ENCODE measurements around the gene UNC5B. TPM values are rescaled to one million over a fixed set of nuclear protein-coding genes. Genes with fewer than 3 reads are reported as not detected.

Gene UNC5B
- total RNA-seq, 1 experiment from 2014 or later, result 22.0 TPM

DNA sequence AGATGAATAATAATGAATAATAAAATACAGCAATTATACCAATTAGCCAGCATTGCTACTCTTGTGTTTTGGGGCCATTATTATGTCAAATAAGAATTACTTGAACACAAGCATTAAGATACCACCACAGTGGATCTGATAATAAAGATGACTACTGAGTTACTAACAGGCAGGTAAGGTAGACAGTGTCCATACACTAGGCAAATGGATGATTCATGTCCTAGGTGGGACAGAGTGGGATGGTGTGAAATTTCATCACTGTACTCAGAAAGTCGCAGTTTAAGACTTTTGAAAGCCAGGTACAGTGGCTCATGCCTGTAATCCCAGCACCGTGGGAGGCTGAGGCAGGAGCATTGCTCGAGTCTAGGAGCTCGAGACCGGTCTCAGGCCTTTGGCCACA is 8.7 kb upstream of the UNC5B start:
- peaks cover 0 to 6% of the 10 kb centered on the region in 2 experiments; a peak in 1 of 4 replicates for H3K9me3 ChIP-seq (ENCODE audit: control insufficient read depth in 1 of 2, insufficient read depth in 1 of 2, low read depth in 1 of 2, low read length in 2 of 2)
- H3K36me3 ChIP-seq (ENCODE audit: control insufficient read depth in 1 of 2, insufficient read depth in 2 of 2, low read length in 2 of 2), result no peaks in the 10 kb centered on the region
- DNase-seq (ENCODE audit: low read depth, low spot score) (no peak), ATAC-seq (no peak)
- ChIA-PET POLR2A (interaction anchor here (0.9 kb wide), 1 partner anchor 9 kb away, joined by 3 read pairs; the partner anchor contains the start of gene UNC5B), RAD21 (ENCODE audit: low non-redundant PET in 1 of 2, low total read pairs in 2 of 2, uncharacterized antibody in 2 of 2, unreplicated experiment in 2 of 2) (no interaction called here), CTCF (no interaction called here)
- H2AFZ ChIP-seq (ENCODE audit: low read depth, low read length, poor library complexity, severe bottlenecking), result no peak overlapping the region
- no peak overlapping the region for H3K4me3 ChIP-seq (replicated peaks in 1 of 2; ENCODE audit: low read depth in 1 of 2, low read length in 2 of 2)
- intact Hi-C loops (cut with micrococcal nuclease), result no loop called here
- no peaks in the 10 kb centered on the region for H3K27me3 ChIP-seq (ENCODE audit: insufficient read depth, low read length)
- H3K27ac ChIP-seq (ENCODE audit: low read depth, low read length), result no peak overlapping the region
- H3K9me2 ChIP-seq (ENCODE audit: insufficient read depth), result no peaks in the 10 kb centered on the region
- H3K4me1 ChIP-seq (ENCODE audit: control insufficient read depth in 1 of 2, insufficient read depth in 2 of 2, low read length in 2 of 2), result peaks cover 0 to 4% of the 10 kb centered on the region in 2 experiments; a peak in 2 of 4 replicates
- no peaks in the 10 kb centered on the region for H3K79me2 ChIP-seq (ENCODE audit: insufficient read depth, low read length)
- H3K9ac ChIP-seq (ENCODE audit: low read length), result no peak overlapping the region
- H3K4me2 ChIP-seq (ENCODE audit: low read length), result no peak overlapping the region
- no TSS peak for BruUV-seq (replicated peaks)
- TF ChIP-seq, protein P1, sequence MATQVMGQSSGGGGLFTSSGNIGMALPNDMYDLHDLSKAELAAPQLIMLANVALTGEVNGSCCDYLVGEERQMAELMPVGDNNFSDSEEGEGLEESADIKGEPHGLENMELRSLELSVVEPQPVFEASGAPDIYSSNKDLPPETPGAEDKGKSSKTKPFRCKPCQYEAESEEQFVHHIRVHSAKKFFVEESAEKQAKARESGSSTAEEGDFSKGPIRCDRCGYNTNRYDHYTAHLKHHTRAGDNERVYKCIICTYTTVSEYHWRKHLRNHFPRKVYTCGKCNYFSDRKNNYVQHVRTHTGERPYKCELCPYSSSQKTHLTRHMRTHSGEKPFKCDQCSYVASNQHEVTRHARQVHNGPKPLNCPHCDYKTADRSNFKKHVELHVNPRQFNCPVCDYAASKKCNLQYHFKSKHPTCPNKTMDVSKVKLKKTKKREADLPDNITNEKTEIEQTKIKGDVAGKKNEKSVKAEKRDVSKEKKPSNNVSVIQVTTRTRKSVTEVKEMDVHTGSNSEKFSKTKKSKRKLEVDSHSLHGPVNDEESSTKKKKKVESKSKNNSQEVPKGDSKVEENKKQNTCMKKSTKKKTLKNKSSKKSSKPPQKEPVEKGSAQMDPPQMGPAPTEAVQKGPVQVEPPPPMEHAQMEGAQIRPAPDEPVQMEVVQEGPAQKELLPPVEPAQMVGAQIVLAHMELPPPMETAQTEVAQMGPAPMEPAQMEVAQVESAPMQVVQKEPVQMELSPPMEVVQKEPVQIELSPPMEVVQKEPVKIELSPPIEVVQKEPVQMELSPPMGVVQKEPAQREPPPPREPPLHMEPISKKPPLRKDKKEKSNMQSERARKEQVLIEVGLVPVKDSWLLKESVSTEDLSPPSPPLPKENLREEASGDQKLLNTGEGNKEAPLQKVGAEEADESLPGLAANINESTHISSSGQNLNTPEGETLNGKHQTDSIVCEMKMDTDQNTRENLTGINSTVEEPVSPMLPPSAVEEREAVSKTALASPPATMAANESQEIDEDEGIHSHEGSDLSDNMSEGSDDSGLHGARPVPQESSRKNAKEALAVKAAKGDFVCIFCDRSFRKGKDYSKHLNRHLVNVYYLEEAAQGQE (IDR thresholded peaks at IDR 0.05; ENCODE audit: low read depth), result no peak
- TF ChIP-seq POLR2A (IDR thresholded peaks at IDR 0.05; ENCODE audit: borderline replicate concordance, extremely low read depth, insufficient read depth, insufficient read length), result no peak
- no peak for TF ChIP-seq FOSL1 (IDR thresholded peaks at IDR 0.05; ENCODE audit: low read depth)
- no peak for TF ChIP-seq RAD21 (IDR thresholded peaks at IDR 0.05; ENCODE audit: low read depth)
- TF ChIP-seq, protein P2, sequence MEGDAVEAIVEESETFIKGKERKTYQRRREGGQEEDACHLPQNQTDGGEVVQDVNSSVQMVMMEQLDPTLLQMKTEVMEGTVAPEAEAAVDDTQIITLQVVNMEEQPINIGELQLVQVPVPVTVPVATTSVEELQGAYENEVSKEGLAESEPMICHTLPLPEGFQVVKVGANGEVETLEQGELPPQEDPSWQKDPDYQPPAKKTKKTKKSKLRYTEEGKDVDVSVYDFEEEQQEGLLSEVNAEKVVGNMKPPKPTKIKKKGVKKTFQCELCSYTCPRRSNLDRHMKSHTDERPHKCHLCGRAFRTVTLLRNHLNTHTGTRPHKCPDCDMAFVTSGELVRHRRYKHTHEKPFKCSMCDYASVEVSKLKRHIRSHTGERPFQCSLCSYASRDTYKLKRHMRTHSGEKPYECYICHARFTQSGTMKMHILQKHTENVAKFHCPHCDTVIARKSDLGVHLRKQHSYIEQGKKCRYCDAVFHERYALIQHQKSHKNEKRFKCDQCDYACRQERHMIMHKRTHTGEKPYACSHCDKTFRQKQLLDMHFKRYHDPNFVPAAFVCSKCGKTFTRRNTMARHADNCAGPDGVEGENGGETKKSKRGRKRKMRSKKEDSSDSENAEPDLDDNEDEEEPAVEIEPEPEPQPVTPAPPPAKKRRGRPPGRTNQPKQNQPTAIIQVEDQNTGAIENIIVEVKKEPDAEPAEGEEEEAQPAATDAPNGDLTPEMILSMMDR (IDR thresholded peaks at IDR 0.05 in 2 of 3, conservative IDR thresholded peaks at IDR 0.05 in 1 of 3; ENCODE audit: borderline replicate concordance in 1 of 3, insufficient read depth in 1 of 3, low read depth in 2 of 3, low read length in 2 of 3), result no peak
- TF ChIP-seq EZH2 (IDR thresholded peaks at IDR 0.05), result no peak
- TF ChIP-seq YY1 (IDR thresholded peaks at IDR 0.05; ENCODE audit: extremely low read depth, insufficient replicate concordance, low read depth, low read length), result no peak
- TF ChIP-seq POLR2AphosphoS5 (IDR thresholded peaks at IDR 0.05; ENCODE audit: low read depth, low read length), result no peak
- no peak for TF ChIP-seq ZNF274 (IDR thresholded peaks at IDR 0.05; ENCODE audit: low read depth, low read length)
- no peaks in the 10 kb centered on the region for H4K20me1 ChIP-seq (ENCODE audit: insufficient read depth)

Measured in HCT116 (cell line).